Adrenal gland (tissue), 12 donors: ENCODE measurements around the gene PLCB1. TPM values are rescaled to one million over a fixed set of nuclear protein-coding genes. Genes with fewer than 3 reads are reported as not detected.
A peak's percentile ranks its signal among the peaks of the same experiment; 100 is the strongest.

ENCODE experiments used
- DNase-seq, 7 donors: peaks; one replicate each; pipeline ENCODE4 v3.0.0-alpha.2; 2019 to 2020
- H3K27ac ChIP-seq, 5 donors: fragments of 200-600 bp; sonication (generic) in 4 of 5; 1 replicate in 3 of 5; 2 replicates in 2 of 5; pipeline versions ENCODE4 v1.5.1 to v1.8.0; 2016 to 2020; ENCODE audit warnings: mild to moderate bottlenecking in 1 of 5
- H3K27me3 ChIP-seq: fragments of 200-600 bp; 2 replicates; pipeline ENCODE4 v1.8.0; 2021
- H3K36me3 ChIP-seq, 2 donors: fragments of 200-600 bp; replicated peaks in 1 of 2; 1 replicate in 1 of 2; 2 replicates in 1 of 2; pipeline versions ENCODE4 v1.5.1 to v1.8.0; 2018 to 2022
- H3K4me1 ChIP-seq, 2 donors: fragments of 200-600 bp; replicated peaks in 1 of 2; 1 replicate in 1 of 2; 2 replicates in 1 of 2; pipeline versions ENCODE4 v1.5.1 to v1.8.0; 2018 to 2021
- H3K4me3 ChIP-seq, 4 donors: fragments of 200-600 bp; sonication (generic) in 3 of 4; one replicate each; pipeline ENCODE4 v1.5.1; 2016 to 2018
- H3K9me3 ChIP-seq, 3 donors: fragments of 200-600 bp; sonication (generic) in 1 of 3; replicated peaks in 1 of 3; 1 replicate in 2 of 3; 2 replicates in 1 of 3; pipeline versions ENCODE4 v1.5.1 to v1.8.0; 2016 to 2021
- CTCF ChIP-seq, 6 experiments: fragments of 450-650 bp in 4 of 6; fragments of 200-600 bp in 2 of 6; sonication (generic) in 1 of 6; IDR thresholded peaks; 1 replicate in 5 of 6; 2 replicates in 1 of 6; pipeline versions ENCODE4 v1.5.1 to v1.8.0; 2016 to 2021; ENCODE audit warnings: antibody characterized with exemption in 6 of 6, mild to moderate bottlenecking in 2 of 6, moderate library complexity in 1 of 6
- POLR2A ChIP-seq, 2 donors: fragments of 450-650 bp; IDR thresholded peaks; one replicate each; pipeline ENCODE4 v1.6.1; 2017; ENCODE audit warnings: antibody characterized with exemption in 2 of 2, mild to moderate bottlenecking in 2 of 2, moderate library complexity in 1 of 2
- WGBS, 4 donors: extraction: QIAGEN DNeasy Blood & Tissue Kit in 2 of 4; methylation state at CpG; one replicate each; pipeline versions ENCODE4 v1.1.5 to v1.1.7; 2013 to 2017; 5-methylcytosine and 5-hydroxymethylcytosine counted together
- intact Hi-C, 2 donors: fragments of 100-400 bp; cut with DNase I; formaldehyde crosslinking; loops; one replicate each; pipeline versions ENCODE4 v1.14.1 to v1.15.0; 2022 to 2023
- polyA plus RNA-seq, 3 donors: library from polyadenylated mRNA; stranded (reverse); fragments of 200-250 nt in 2 of 3; fragments of 350-450 nt in 1 of 3; fragmentation: Illumina TruSeq in 1 of 3; extraction: RNeasy Lipid Tissue Mini Kit (QIAGEN cat#74804) in 1 of 3; gene quantifications; one replicate each; pipeline ENCODE4 v1.2.3, GENCODE V29; 2013 to 2014
- total RNA-seq, 9 donors: library from RNA; depleted of rRNA in 4 of 9; stranded (reverse); fragments of >200 nt in 4 of 9; fragments of 120-200 nt in 1 of 9; fragmentation: NEBNext Ultra II Directional in 1 of 9; extraction: Animal tissue kit (Norgen Biotek cat#: 25700) in 1 of 9; gene quantifications; one replicate each; pipeline versions ENCODE4 v1.1.0 to v1.2.4, GENCODE V29; 2013 to 2023
- donor health status: healthy with polysubstance abuse.
- donor health status: Bipolar disorder and iron deficiency.
- donor health status: DM: yes; HTN: yes; CAD: no.
- donor health status: DM: no; HTN: no; CAD: no.
- donor health status: DM: no; HTN: no; CAD: no.
- donor health status: DM: yes; HTN: yes; CAD: no.

PLCB1 gene
- total and polyA plus RNA-seq, 12 donors = 7.7 to 56.6 (median 27.9) TPM

DNA sequence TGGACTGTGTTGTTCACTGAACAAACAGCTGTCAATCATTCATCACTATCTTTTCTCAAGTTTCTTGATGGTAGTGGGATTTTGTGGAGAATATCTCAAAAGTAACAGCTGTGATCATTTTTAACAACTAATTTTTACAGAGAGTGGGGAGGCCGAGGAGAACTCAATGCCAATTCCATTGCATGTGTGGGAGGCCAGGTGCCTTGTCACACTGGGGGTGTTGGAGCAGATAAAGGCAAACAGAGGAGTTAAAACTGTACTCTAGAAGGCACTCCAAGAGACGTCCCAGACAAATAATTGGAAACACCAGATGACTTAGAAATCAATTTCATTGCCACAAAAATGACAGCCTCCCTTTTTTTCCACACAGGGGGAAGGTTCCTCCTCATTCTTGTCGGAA lies 669.6 kb downstream of the PLCB1 start:
- DNase-seq = no peak
- intact Hi-C loops = no loop called here
- WGBS, 4 donors = 91 to 95% (median 94%) methylated on average over 3 of the region's 3 CpGs
- Histone ChIP-seq H3K4me1 (no peaks in the 10 kb centered on the region), H3K27ac (no peak overlapping the region), H3K36me3 (no peaks in the 10 kb centered on the region), H3K4me3 (no peak overlapping the region), H3K9me3 (no peaks in the 10 kb centered on the region), H3K27me3 (no peaks in the 10 kb centered on the region)
- no peak for TF ChIP-seq CTCF (IDR thresholded peaks at IDR 0.05)

DNA sequence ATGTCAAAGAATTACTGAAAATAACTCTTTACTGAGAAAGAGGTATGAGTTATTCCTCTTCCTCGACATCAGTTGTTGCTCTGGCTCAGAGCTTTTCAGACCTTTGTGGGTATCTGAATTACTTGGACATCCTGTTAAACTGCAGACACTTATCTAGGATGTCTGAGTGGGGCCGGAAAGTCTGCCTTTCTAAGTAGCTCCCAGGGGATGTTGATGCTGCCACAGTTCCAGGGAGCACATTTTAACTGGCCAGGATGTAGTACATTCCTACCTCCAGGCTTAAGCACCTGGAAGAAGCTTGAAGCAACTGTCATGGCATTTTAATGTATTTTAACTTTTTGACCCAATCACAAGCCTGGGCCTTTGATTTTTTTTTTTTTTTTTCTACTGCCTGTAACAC lies 671.0 kb downstream of the PLCB1 start:
- H3K36me3 ChIP-seq = no peaks in the 10 kb centered on the region
- no peak for TF ChIP-seq POLR2A (IDR thresholded peaks at IDR 0.05)
- intact Hi-C loops = no loop called here
- H3K27me3 ChIP-seq = no peaks in the 10 kb centered on the region
- no peaks in the 10 kb centered on the region for H3K9me3 ChIP-seq
- H3K4me1 ChIP-seq = no peaks in the 10 kb centered on the region
- no peak overlapping the region for H3K4me3 ChIP-seq
- 56 to 79% (median 75%) methylated on average over 2 of the region's 2 CpGs for WGBS, 4 donors
- no peak overlapping the region for H3K27ac ChIP-seq
- peak in 2 of 7 donors; percentile 7 to 32 for DNase-seq

DNA sequence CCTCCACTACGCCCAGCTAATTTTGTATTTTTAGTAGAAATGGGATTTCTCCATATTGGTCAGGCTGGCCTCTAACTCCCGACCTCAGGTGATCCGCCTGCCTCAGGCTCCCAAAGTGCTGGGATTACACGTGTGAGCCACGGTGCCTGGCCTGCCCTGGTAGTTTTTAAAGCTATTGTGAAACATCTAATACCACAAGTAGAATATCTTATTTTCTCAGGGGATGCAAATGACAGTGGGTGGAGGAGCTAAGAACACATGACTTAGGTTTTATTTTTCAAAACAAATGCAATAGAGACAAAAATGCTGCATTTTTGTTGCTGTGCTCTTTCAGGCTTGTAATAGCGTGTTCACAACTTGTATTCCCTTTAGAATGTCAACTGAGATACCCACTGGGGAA lies 671.9 kb downstream of the PLCB1 start:
- WGBS, 4 donors = 94 to 98% (median 95%) methylated on average over 6 of the region's 6 CpGs
- DNase-seq = no peak
- intact Hi-C loops = no loop called here
- Histone ChIP-seq H3K27ac (no peak overlapping the region), H3K4me3 (no peak overlapping the region), H3K4me1 (no peaks in the 10 kb centered on the region), H3K27me3 (no peaks in the 10 kb centered on the region), H3K9me3 (no peaks in the 10 kb centered on the region), H3K36me3 (no peaks in the 10 kb centered on the region)
- no peak for TF ChIP-seq POLR2A (IDR thresholded peaks at IDR 0.05)

- Histone ChIP-seq H3K36me3 (no peaks in the 10 kb centered on the region), H3K27ac (no peak overlapping the region), H3K4me1 (no peaks in the 10 kb centered on the region), H3K27me3 (no peaks in the 10 kb centered on the region), H3K9me3 (no peaks in the 10 kb centered on the region), H3K4me3 (no peak overlapping the region)
- TF ChIP-seq POLR2A (IDR thresholded peaks at IDR 0.05) = no peak
- TF ChIP-seq CTCF (IDR thresholded peaks at IDR 0.05) = no peak
- WGBS, 4 donors = 89 to 98% (median 90%) methylated on average over 6 of the region's 6 CpGs
- intact Hi-C loops = no loop called here
- DNase-seq = no peak
Measured at GRCh38 chr20:8805737-8806442, 673.8 kb downstream of the PLCB1 start.

- Histone ChIP-seq H3K4me1 (no peaks in the 10 kb centered on the region), H3K36me3 (no peaks in the 10 kb centered on the region), H3K27me3 (no peaks in the 10 kb centered on the region), H3K4me3 (no peak overlapping the region), H3K27ac (no peak overlapping the region), H3K9me3 (no peaks in the 10 kb centered on the region)
- no peak for DNase-seq
- no peak for TF ChIP-seq POLR2A (IDR thresholded peaks at IDR 0.05)
- TF ChIP-seq CTCF (IDR thresholded peaks at IDR 0.05) = no peak
- intact Hi-C loops = no loop called here
- 87 to 94% (median 90%) methylated on average over 4 of the region's 4 CpGs for WGBS, 4 donors
Measured at GRCh38 chr20:8807480-8808201, 675.6 kb downstream of the PLCB1 start.
